GM18507 (cell line): ENCODE results near the gene GFM1.
"Not testable (repeated sequence)": the region's sequence is repeated elsewhere in the genome, so short reads cannot be mapped to it uniquely, and the experiment has no call there.

ENCODE experiments used
- DNase-seq: peaks from one replicate; pipeline ENCODE4 v3.0.0; 2011; ENCODE audit warnings: low read depth; ENCODE audit not compliant: insufficient read length; ENCODE audit errors: extremely low spot score
- FAIRE-seq: peaks from 2 replicates; lab custom pipeline; 2011; peaks lifted over from hg19 to GRCh38; lab: Jason Lieb, UNC

The GFM1 gene

GRCh38 chr3:158672215-158673176 lies 28.2 kb downstream of the GFM1 start, which contains the start of gene LXN:
Gene LXN (minus strand): TSS chr3:158672648. CDS start chr3:158672478, 170 bp downstream.
- DNase-seq (peak; percentile 78), FAIRE-seq (peak; percentile 95)

GRCh38 chr3:158678687-158679086 lies 34.4 kb downstream of the GFM1 start:
- no peak for DNase-seq
- FAIRE-seq = no peak

DNA sequence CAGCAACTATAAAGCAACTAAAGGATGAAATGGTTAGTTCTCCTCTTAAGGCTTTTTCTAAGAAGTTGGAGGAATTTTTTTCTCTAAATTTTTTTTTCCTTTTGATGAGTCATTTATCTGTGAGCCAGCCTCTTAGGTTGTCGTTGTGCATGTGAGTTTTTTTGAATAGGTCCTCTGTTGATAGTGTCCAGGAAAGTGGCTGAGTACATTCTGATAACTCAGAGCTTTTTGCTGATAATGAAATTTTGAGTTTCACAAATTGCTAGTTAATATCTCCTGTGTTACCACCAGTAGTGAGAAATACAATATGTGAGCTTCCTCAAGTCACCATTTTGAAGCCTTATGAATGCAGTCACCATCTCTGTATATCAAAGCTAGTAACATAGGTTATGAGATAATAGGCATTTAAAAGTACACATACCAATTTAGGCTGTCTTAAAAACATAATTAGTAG lies 35.2 kb downstream of the GFM1 start:
- FAIRE-seq = no peak

DNA sequence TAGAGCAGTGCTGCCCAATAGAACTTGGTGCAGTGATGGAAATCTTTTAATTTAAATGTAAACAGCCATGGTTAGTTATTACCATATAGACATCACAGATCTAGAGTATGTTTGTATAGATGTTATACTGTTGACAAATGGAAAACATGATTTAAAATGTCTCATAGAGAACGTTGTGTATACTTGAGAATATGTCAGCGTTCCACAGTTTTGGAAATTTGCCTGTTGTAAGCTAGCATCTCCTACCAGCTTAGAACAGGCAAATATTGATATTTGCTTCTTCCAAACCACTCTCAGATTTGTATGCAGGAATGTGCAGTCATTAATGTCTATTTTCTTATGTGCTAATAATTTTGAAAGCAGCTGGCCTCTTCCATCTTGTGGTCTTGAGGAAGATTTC lies 36.5 kb downstream of the GFM1 start:
- no peak for DNase-seq
- FAIRE-seq = no peak

More for the DNA sequence above, 35.2 kb downstream of the GFM1 start:
- no peak for DNase-seq

DNA sequence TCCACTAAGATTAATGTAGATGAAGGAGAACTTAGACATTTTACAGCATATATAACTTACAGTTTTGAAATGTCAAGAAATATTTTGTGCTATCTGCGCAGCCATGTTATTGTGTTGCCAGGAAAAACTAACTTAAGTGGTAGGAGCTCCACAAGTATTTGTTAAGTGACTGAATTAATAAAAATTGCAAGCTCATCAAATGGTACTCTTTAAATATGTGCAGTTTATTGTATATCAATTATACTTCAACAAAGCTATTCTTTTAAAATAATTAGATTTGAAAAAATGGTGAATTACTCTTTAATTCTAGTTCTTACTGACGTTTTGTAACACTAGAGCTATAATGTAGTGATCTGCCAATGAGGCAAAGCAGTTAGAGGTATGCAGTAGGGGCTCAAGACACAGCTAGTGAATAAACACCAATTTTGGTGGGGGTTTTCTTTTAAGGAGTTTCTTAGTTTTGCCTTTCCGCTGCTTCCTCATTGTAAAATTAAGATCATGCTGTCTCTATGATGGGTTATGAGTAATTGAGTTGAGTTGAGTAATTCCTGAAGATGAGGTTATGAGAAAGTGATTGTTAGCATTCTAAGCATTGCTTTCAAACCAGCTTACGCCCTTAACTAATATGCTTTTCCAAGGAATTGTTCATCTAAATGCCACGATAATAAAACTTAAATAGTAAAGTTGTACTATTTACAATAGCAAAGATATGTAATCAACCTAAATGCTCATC lies 39.1 kb downstream of the GFM1 start:
- FAIRE-seq (no peak), DNase-seq (no peak)

GRCh38 chr3:158685159-158685558 lies 40.8 kb downstream of the GFM1 start:
- FAIRE-seq (no peak), DNase-seq (no peak)

GRCh38 chr3:158693866-158694456 lies 49.6 kb downstream of the GFM1 start:
- not testable (repeated sequence) for FAIRE-seq, DNase-seq

DNA sequence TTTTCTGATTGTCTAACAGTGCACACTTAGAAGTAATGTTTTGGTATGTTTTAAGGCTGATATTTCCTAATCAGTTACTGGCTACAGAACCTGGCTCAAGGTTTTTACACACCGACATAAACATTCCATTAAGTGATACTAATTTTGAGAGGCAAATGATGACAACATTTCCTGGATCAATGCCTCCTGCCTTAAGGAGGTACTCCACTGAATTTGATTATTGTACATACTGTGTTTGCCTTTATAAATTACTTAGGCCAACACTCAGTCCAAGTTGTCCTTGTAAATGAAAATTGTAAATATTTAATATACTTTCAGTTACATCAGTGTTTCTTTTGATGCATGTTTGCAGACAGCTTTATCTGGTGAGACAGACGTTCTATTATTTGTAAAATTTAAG lies 52.3 kb downstream of the GFM1 start:
- FAIRE-seq (no peak), DNase-seq (no peak)

- DNase-seq (no peak), FAIRE-seq (no peak)
Measured at GRCh38 chr3:158700559-158700958, 56.2 kb downstream of the GFM1 start.

DNA sequence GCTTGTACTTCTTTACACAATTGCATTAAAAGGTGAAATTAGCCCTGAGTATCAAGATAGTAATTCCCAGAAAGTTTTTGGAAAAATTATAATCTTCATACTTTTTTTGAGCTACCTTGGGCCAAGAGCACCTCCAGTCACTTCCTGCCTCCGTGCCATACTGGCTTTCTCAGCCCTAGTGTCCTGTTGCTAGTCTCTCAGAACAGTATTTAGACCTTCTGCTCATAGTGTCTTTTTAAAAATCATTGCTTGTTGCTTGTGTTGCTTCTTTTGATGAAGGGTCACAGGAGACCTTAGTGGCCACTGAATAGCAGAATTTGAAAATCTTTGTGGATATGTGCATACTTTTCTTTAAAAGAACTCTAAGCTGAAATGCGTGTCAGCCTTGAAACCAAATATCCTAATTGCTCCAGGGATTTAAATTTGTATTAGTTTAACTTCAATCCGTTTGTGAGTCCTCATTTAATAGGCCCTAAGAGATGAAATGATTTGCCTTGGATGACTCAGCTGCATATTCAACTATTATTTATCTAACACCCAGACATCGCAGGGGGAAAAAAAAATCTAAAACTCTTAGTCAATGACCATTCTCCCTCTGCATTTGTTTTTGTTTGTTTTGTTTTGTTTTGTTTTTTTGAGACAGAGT lies 57.2 kb downstream of the GFM1 start:
- DNase-seq (no peak), FAIRE-seq (no peak)

DNA sequence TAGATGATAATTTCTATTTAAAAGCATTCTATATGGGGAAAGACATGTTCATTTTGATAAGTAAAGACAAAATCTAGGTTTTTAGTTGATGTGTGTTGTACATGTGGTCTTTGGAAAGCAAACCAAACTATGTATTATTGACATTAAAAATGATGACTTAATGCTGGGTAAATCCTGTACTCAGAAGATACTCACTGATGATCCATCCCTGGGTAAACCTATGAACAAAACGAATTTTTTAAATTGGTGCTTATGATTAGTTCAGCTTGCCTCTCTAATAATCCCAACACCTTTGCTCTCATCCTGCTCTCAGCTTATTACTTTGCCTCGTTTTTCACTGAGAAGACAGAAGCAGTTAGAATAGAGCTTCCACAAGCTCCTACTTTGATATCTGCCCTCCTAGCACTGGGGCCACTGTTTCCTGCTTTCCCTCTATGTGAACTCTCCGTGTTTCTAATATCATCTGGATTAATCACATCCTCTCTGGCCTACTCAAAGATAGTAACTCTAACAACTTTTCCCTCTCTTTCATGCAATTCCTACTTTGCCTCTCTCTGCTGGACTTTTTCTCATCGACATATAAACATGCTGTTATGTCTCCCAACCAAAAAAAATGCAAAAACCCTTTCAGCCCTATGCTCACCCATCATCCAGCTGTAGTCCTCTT lies 58.6 kb downstream of the GFM1 start:
- FAIRE-seq (no peak), DNase-seq (no peak)

DNA sequence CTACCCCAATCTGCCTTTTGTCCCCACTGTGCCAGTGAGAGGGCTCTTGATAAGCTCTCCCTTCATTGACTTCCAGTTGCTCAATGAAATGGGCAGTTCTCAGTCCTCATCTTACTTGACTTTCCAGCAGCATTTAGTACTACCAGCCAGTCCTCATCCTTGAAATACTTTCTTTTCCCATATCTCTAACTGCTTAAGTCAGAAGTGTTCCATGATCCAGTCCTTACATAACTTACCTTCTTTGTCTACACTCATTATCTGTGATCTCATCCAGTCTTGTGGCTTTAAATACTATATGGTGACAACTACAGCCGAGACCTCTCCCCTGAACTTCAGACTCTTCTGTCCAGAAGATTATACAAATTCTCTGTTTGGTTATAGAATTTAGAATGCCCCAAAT lies 59.2 kb downstream of the GFM1 start:
- FAIRE-seq = no peak
- no peak for DNase-seq

GRCh38 chr3:158709666-158710083 lies 65.3 kb downstream of the GFM1 start:
- FAIRE-seq (no peak), DNase-seq (no peak)

DNA sequence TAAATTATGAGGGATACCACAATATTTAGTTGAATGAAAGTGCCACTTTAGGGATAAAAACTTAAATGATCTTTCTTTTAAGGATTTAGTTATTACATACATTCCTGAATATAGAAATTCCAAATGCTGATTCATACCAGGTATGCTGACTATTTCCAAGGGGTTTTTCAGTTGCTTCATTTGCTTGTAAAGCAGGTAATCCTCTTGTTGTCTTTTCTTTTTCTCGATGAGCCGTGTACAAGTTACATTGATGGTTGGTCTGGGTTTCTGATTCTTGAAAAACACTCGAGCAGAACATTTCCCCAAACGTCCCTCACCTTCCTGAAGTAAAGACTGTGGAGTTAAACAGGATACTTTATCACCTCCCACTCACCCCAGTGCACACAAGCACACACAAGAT lies 66.3 kb downstream of the GFM1 start:
- DNase-seq = no peak
- FAIRE-seq = no peak

DNA sequence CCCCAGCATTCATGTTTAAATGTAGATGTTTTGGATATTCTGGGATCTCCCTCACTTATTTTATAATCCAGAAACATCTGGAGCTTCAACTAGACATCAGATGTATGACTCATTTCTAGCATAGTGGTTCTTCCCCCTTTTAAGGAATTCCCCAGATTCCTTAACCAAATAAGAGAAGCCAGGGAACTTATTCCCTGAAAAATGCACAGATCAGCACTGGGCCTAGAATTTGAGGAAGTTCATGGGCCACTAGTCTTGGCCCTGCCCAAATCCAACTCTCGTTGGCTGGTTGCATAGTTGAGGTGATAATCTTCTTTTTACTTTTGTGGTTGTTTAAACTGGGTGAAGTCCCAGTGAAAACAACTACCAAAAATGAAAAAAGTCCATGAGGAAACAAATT lies 67.6 kb downstream of the GFM1 start:
- FAIRE-seq (no peak), DNase-seq (no peak)

DNA sequence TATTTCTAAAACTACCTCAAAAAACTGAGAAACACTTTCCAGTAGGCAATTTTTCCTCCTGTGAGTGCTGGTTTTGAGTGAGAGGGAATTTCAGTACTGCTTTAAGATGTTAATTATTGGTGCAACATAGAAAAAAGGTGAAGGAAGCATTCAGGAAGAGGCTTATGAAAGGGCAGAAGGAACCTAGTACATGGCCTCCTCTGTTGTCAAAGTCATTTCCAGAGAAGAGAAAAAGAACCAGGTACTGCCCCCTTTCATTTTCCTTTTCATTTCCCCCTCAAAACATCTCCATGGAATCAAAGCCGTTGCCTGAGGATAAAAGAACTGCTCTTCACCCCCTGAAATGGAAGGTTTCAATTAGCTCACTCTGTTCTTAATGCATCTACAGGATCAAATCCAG lies 68.1 kb downstream of the GFM1 start:
- DNase-seq = no peak
- FAIRE-seq = peak; percentile 41

GRCh38 chr3:158713094-158713499 lies 68.8 kb downstream of the GFM1 start:
- no peak for DNase-seq
- FAIRE-seq = no peak

DNA sequence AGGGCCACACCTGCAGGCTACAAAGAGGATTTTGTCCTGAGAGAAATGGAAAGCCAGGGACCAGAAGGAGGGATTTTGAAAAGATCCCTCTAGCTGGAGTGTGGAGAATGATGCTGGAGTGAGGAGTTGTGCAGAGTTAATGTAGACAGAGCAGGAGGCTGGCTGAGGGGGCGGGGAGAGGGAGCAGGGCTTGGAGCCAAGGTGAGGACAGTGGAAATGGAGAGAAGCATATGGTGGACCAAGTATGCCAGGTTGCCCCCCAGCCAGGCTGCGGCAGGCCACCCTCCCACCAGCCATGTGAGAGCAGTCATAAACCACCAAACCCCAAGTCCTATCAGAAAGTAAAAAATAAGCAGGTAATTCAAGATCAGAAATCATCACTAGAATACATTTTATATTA lies 73.2 kb downstream of the GFM1 start:
- DNase-seq = no peak

DNA sequence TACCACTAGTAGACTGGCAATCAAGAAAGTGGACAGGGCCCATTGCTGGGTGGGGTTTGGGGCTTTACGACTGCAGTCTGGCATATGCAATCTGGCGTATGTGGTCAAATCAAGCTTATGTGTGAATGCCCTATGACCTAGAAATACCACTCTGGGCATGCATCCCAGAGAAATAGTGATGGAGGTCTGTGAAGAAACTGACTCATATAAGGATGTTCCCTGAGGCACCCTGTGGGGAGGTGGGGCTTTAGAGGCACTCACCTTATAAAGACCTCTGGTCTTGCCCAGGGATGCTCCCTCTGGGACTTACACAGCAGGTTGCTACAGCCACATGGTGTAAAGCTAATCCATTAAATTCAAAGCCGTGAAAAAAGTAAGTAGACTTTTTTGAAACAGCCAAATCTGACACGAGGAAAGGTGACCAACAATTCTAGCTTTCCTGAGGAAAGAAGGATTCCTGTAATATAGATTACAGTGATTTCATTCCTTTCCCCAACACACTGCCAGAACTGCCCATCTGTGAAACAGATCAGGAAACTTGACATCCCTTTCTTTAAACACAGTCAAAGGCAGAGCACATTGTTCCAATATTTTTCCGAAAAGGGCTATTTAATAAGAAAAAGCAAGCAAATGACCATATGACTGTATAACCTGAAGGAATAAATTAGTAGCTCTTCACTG lies 74.3 kb downstream of the GFM1 start:
- FAIRE-seq (no peak), DNase-seq (no peak)

More for the DNA sequence above, 73.2 kb downstream of the GFM1 start:
- no peak for FAIRE-seq
